HL-60 (cell line): ENCODE results near the gene DPH2.

Source experiments
- DNase-seq, 2 experiments: peaks; one replicate each; pipeline ENCODE4 v3.0.0-alpha.2; 2010 to 2020; ENCODE audit warnings: low read depth in 1 of 2, low spot score in 1 of 2
- H3K27ac ChIP-seq: fragments of 250-450 bp; sonication (Bioruptor Pico); replicated peaks from 2 replicates; pipeline ENCODE4 v1.5.1; 2020; ENCODE audit warnings: mild to moderate bottlenecking, moderate library complexity
- H3K27me3 ChIP-seq: fragments of 250-450 bp; sonication (Bioruptor Pico); 2 replicates; pipeline ENCODE4 v1.5.1; 2021; ENCODE audit warnings: mild to moderate bottlenecking, moderate library complexity; ENCODE audit not compliant: insufficient read depth, poor library complexity, severe bottlenecking
- H3K4me3 ChIP-seq: replicated peaks from 2 replicates; pipeline ENCODE4 v1.5.1; 2011; ENCODE audit warnings: mild to moderate bottlenecking, control low read depth, low read length; ENCODE audit not compliant: insufficient read depth
- CTCF ChIP-seq: IDR thresholded peaks from one replicate; pipeline ENCODE4 v1.5.1; 2011; ENCODE audit warnings: low read length, control low read depth, inconsistent platforms; ENCODE audit not compliant: insufficient read depth
- GABPA ChIP-seq: IDR thresholded peaks from 2 replicates; pipeline ENCODE4 v1.6.1; 2012; ENCODE audit warnings: low read depth
- POLR2AphosphoS5 ChIP-seq: IDR thresholded peaks from 2 replicates; pipeline ENCODE4 v1.6.1; 2012; ENCODE audit warnings: low read depth
- REST ChIP-seq: IDR thresholded peaks from 2 replicates; pipeline ENCODE4 v1.6.1; 2012; ENCODE audit warnings: low read depth; ENCODE audit not compliant: insufficient replicate concordance
- SPI1 ChIP-seq: IDR thresholded peaks from 2 replicates; pipeline ENCODE4 v1.6.1; 2012; ENCODE audit warnings: low read depth, mild to moderate bottlenecking, borderline replicate concordance

The DPH2 gene

GRCh38 chr1:43958351-43959255 is 11.2 kb upstream of the DPH2 start:
- no peaks in the 10 kb centered on the region for H3K27me3 ChIP-seq
- no peak for DNase-seq

GRCh38 chr1:43960798-43961197 is 9.0 kb upstream of the DPH2 start:
- no peaks in the 10 kb centered on the region for H3K27me3 ChIP-seq
- H3K4me3 ChIP-seq, result no peak overlapping the region
- no peak overlapping the region for H3K27ac ChIP-seq
- no peak for DNase-seq
- TF ChIP-seq REST (no peak), POLR2AphosphoS5 (no peak), SPI1 (no peak), GABPA (no peak), CTCF (no peak)

More at GRCh38 chr1:43958351-43959255, 11.2 kb upstream of the DPH2 start:
- no peak overlapping the region for H3K27ac ChIP-seq
- TF ChIP-seq CTCF (no peak), REST (no peak), SPI1 (no peak), POLR2AphosphoS5 (no peak), GABPA (no peak)
- H3K4me3 ChIP-seq, result no peak overlapping the region

- H3K4me3 ChIP-seq, result no peak overlapping the region
- no peaks in the 10 kb centered on the region for H3K27me3 ChIP-seq
- no peak for DNase-seq
- no peak for TF ChIP-seq POLR2AphosphoS5
- no peak for TF ChIP-seq REST
- TF ChIP-seq CTCF, result no peak
- TF ChIP-seq SPI1, result no peak
- no peak for TF ChIP-seq GABPA
- H3K27ac ChIP-seq, result no peak overlapping the region
These were observed 8.1 kb upstream of the DPH2 start for GRCh38 chr1:43961692-43962091.
